ENCODE data around the gene TMEM91.

Gene TMEM91

GRCh38 chr19:41355802-41356201 lies 20.5 kb upstream of the TMEM91 start:
- Histone ChIP-seq H3K9ac (ENCODE audit: low read length) (no peak overlapping the region), H3K79me2 (ENCODE audit: low read length) (peaks cover 3% of the 10 kb centered on the region; the same call in 1 of the 2 replicates), H3K36me3 (replicated peaks; ENCODE audit: insufficient read depth, low read length) (no peaks in the 10 kb centered on the region), H3K4me1 (ENCODE audit: low read length) (peaks cover 4% of the 10 kb centered on the region; the same call in 1 of the 2 replicates), H3K4me2 (ENCODE audit: low read depth, low read length) (no peak overlapping the region), H2AFZ (ENCODE audit: low read length) (no peak overlapping the region), H3K27ac (ENCODE audit: low read length) (no peak overlapping the region), H3K9me3 (replicated peaks; ENCODE audit: insufficient read depth, low read length) (no peaks in the 10 kb centered on the region), H3K9me2 (replicated peaks; ENCODE audit: insufficient read depth, low read length) (no peaks in the 10 kb centered on the region), H4K20me1 (ENCODE audit: insufficient read depth, low read length) (no peaks in the 10 kb centered on the region), H3F3A (ENCODE audit: insufficient read depth, low read length) (peaks cover 6% of the 10 kb centered on the region; the same call in 1 of the 2 replicates), H3K4me3 (ENCODE audit: low read length) (no peak overlapping the region), H3K27me3 (replicated peaks; ENCODE audit: insufficient read depth, low read length) (no peaks in the 10 kb centered on the region)
- DNase-seq: no peak
- TF ChIP-seq EZH2 (optimal IDR thresholded peaks at IDR 0.05; ENCODE audit: low read depth, low read length): no peak
- TF ChIP-seq EZH2phosphoT487 (IDR thresholded peaks at IDR 0.05; ENCODE audit: low read length): no peak
- TF ChIP-seq, protein P1, sequence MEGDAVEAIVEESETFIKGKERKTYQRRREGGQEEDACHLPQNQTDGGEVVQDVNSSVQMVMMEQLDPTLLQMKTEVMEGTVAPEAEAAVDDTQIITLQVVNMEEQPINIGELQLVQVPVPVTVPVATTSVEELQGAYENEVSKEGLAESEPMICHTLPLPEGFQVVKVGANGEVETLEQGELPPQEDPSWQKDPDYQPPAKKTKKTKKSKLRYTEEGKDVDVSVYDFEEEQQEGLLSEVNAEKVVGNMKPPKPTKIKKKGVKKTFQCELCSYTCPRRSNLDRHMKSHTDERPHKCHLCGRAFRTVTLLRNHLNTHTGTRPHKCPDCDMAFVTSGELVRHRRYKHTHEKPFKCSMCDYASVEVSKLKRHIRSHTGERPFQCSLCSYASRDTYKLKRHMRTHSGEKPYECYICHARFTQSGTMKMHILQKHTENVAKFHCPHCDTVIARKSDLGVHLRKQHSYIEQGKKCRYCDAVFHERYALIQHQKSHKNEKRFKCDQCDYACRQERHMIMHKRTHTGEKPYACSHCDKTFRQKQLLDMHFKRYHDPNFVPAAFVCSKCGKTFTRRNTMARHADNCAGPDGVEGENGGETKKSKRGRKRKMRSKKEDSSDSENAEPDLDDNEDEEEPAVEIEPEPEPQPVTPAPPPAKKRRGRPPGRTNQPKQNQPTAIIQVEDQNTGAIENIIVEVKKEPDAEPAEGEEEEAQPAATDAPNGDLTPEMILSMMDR (IDR thresholded peaks at IDR 0.05; ENCODE audit: low read length): no peak

- TF ChIP-seq EZH2phosphoT487 (IDR thresholded peaks at IDR 0.05; ENCODE audit: low read length): no peak
- no peak for TF ChIP-seq EZH2 (optimal IDR thresholded peaks at IDR 0.05; ENCODE audit: low read depth, low read length)
- TF ChIP-seq, protein P1 (IDR thresholded peaks at IDR 0.05; ENCODE audit: low read length): no peak
- Histone ChIP-seq H3K9me3 (replicated peaks; ENCODE audit: insufficient read depth, low read length) (no peaks in the 10 kb centered on the region), H3K9me2 (replicated peaks; ENCODE audit: insufficient read depth, low read length) (no peaks in the 10 kb centered on the region), H4K20me1 (ENCODE audit: insufficient read depth, low read length) (no peaks in the 10 kb centered on the region), H3K9ac (ENCODE audit: low read length) (no peak overlapping the region), H3K79me2 (ENCODE audit: low read length) (peaks cover 3% of the 10 kb centered on the region; the same call in 1 of the 2 replicates), H3K4me1 (ENCODE audit: low read length) (no peaks in the 10 kb centered on the region), H3K4me3 (ENCODE audit: low read length) (no peak overlapping the region), H3K27me3 (replicated peaks; ENCODE audit: insufficient read depth, low read length) (no peaks in the 10 kb centered on the region), H3K4me2 (ENCODE audit: low read depth, low read length) (no peak overlapping the region), H3K36me3 (replicated peaks; ENCODE audit: insufficient read depth, low read length) (no peaks in the 10 kb centered on the region), H2AFZ (ENCODE audit: low read length) (no peak overlapping the region), H3F3A (ENCODE audit: insufficient read depth, low read length) (peaks cover 6% of the 10 kb centered on the region; the same call in 1 of the 2 replicates), H3K27ac (ENCODE audit: low read length) (no peak overlapping the region)
- DNase-seq: no peak
These were observed 19.2 kb upstream of the TMEM91 start for GRCh38 chr19:41356984-41357739.

GRCh38 chr19:41357746-41358145 lies 18.6 kb upstream of the TMEM91 start:
- Histone ChIP-seq H3K9me3 (replicated peaks; ENCODE audit: insufficient read depth, low read length) (no peaks in the 10 kb centered on the region), H3K27me3 (replicated peaks; ENCODE audit: insufficient read depth, low read length) (no peaks in the 10 kb centered on the region), H3K27ac (ENCODE audit: low read length) (no peak overlapping the region), H3K9me2 (replicated peaks; ENCODE audit: insufficient read depth, low read length) (no peaks in the 10 kb centered on the region), H3K9ac (ENCODE audit: low read length) (no peak overlapping the region), H3K4me1 (ENCODE audit: low read length) (no peaks in the 10 kb centered on the region), H3K4me2 (ENCODE audit: low read depth, low read length) (no peak overlapping the region), H3F3A (ENCODE audit: insufficient read depth, low read length) (peaks cover 6% of the 10 kb centered on the region; the same call in 1 of the 2 replicates), H3K36me3 (replicated peaks; ENCODE audit: insufficient read depth, low read length) (no peaks in the 10 kb centered on the region), H4K20me1 (ENCODE audit: insufficient read depth, low read length) (no peaks in the 10 kb centered on the region), H3K79me2 (ENCODE audit: low read length) (peaks cover 3% of the 10 kb centered on the region; the same call in 1 of the 2 replicates), H2AFZ (ENCODE audit: low read length) (no peak overlapping the region), H3K4me3 (ENCODE audit: low read length) (no peak overlapping the region)
- DNase-seq: no peak
- TF ChIP-seq, protein P1 (IDR thresholded peaks at IDR 0.05; ENCODE audit: low read length): no peak
- TF ChIP-seq EZH2phosphoT487 (IDR thresholded peaks at IDR 0.05; ENCODE audit: low read length) (no peak), EZH2 (optimal IDR thresholded peaks at IDR 0.05; ENCODE audit: low read depth, low read length) (no peak)
